ENCODE data around the gene TMEM106B.

The TMEM106B gene

GRCh38 chr7:12228024-12228423, 16.9 kb downstream of the TMEM106B start:
- no peak for DNase-seq

GRCh38 chr7:12229046-12229445, 18.0 kb downstream of the TMEM106B start:
- no peak for DNase-seq

GRCh38 chr7:12231097-12231496, 20.0 kb downstream of the TMEM106B start:
- no peak for DNase-seq

GRCh38 chr7:12233175-12233574, 22.1 kb downstream of the TMEM106B start:
- no peak for DNase-seq

GRCh38 chr7:12234334-12234865, 23.3 kb downstream of the TMEM106B start:
- no peak for DNase-seq

GRCh38 chr7:12235970-12236369, 24.9 kb downstream of the TMEM106B start:
- no peak for DNase-seq

- no peak for DNase-seq
Measured at GRCh38 chr7:12237007-12237406, 25.9 kb downstream of the TMEM106B start.

- DNase-seq: peak in 1 of 2 donors; percentile 28
Measured at GRCh38 chr7:12239806-12240205, 28.7 kb downstream of the TMEM106B start.

- peak in 1 of 2 donors; percentile 48 for DNase-seq
Measured at GRCh38 chr7:12244129-12244528, 33.0 kb downstream of the TMEM106B start.

GRCh38 chr7:12244694-12245093, 33.6 kb downstream of the TMEM106B start:
- DNase-seq: no peak

- no peak for DNase-seq
Measured at GRCh38 chr7:12249706-12250105, 38.6 kb downstream of the TMEM106B start.

GRCh38 chr7:12250232-12250631, 39.1 kb downstream of the TMEM106B start:
- no peak for DNase-seq

- DNase-seq: no peak
Measured at GRCh38 chr7:12256090-12256489, 45.0 kb downstream of the TMEM106B start.

GRCh38 chr7:12257582-12257981, 46.5 kb downstream of the TMEM106B start:
- peak; percentile 41 to 54 for DNase-seq

- no peak for DNase-seq
Measured at GRCh38 chr7:12258074-12258473, 47.0 kb downstream of the TMEM106B start.

GRCh38 chr7:12267542-12267941, 56.4 kb downstream of the TMEM106B start:
- DNase-seq: no peak

GRCh38 chr7:12269100-12269895, 58.2 kb downstream of the TMEM106B start:
- DNase-seq: no peak

- peak; percentile 20 to 47 for DNase-seq
Measured at GRCh38 chr7:12281038-12281437, 69.9 kb downstream of the TMEM106B start.

GRCh38 chr7:12287901-12288300, 76.8 kb downstream of the TMEM106B start:
- DNase-seq: no peak

GRCh38 chr7:12289996-12290395, 78.9 kb downstream of the TMEM106B start:
- no peak for DNase-seq

- no peak for DNase-seq
Measured at GRCh38 chr7:12290761-12291160, 79.7 kb downstream of the TMEM106B start.

- peak in 1 of 2 donors; percentile 7 for DNase-seq
Measured at GRCh38 chr7:12291870-12292269, 80.8 kb downstream of the TMEM106B start.

All from inflammatory macrophage (primary cell).